HepG2 (cell line): Measurements from ENCODE around the gene KRTAP5-6. TPM values are rescaled to one million over a fixed set of nuclear protein-coding genes. Genes with fewer than 3 reads are reported as not detected.

Experiments
- ARID5B ChIP-seq: IDR thresholded peaks from 2 replicates; pipeline ENCODE4 v1.4.0; 2020; ENCODE audit warnings: mild to moderate bottlenecking, missing genetic modification reagents
- ATF7-NPFF ChIP-seq: sonication (generic); formaldehyde crosslinking; IDR thresholded peaks from 2 replicates; pipeline ENCODE4 v1.8.1; 2023; ENCODE audit warnings: mild to moderate bottlenecking, low read depth, missing genetic modification reagents, moderate library complexity
- EP300 ChIP-seq, 3 experiments: sonication (generic) in 1 of 3; formaldehyde crosslinking in 1 of 3; IDR thresholded peaks; 2 replicates each; pipeline versions ENCODE4 v1.5.1 to v1.6.1; 2011 to 2020; ENCODE audit warnings: low read depth in 2 of 3, low read length in 2 of 3, borderline replicate concordance in 1 of 3, improper control_type of control experiment in 1 of 3, mild to moderate bottlenecking in 1 of 3, missing genetic modification reagents in 1 of 3, moderate library complexity in 1 of 3
- ETV5 ChIP-seq: IDR thresholded peaks from 2 replicates; pipeline ENCODE4 v1.6.1; 2018; ENCODE audit warnings: missing biosample characterization, missing genetic modification reagents, inconsistent platforms, borderline replicate concordance
- HHEX ChIP-seq: IDR thresholded peaks from 2 replicates; pipeline ENCODE4 v1.6.1; 2016; ENCODE audit warnings: control low read depth
- HMG20A ChIP-seq: IDR thresholded peaks from 2 replicates; pipeline ENCODE4 v1.6.1; 2016; ENCODE audit warnings: borderline replicate concordance
- IRF2 ChIP-seq: IDR thresholded peaks from 2 replicates; pipeline ENCODE4 v1.6.1; 2018; ENCODE audit warnings: missing genetic modification reagents, missing compliant biosample characterization
- KLF6 ChIP-seq: IDR thresholded peaks from 2 replicates; pipeline ENCODE4 v1.8.0; 2016; ENCODE audit warnings: missing biosample characterization, missing genetic modification reagents
- MED13 ChIP-seq: sonication (generic); formaldehyde crosslinking; IDR thresholded peaks from 2 replicates; pipeline ENCODE4 v1.5.0; 2020; ENCODE audit warnings: missing genetic modification reagents
- PHB2 ChIP-seq: fragments of 450-650 bp; IDR thresholded peaks from 2 replicates; pipeline ENCODE4 v1.6.1; 2018; ENCODE audit not compliant: partially characterized antibody
- SNAPC2 ChIP-seq: sonication (generic); formaldehyde crosslinking; IDR thresholded peaks from 2 replicates; pipeline ENCODE4 v1.8.1; 2022; ENCODE audit warnings: mild to moderate bottlenecking, missing genetic modification reagents
- ZBTB25 ChIP-seq: IDR thresholded peaks from 2 replicates; pipeline ENCODE4 v1.6.1; 2018; ENCODE audit warnings: missing genetic modification reagents
- ZMYM3 ChIP-seq: sonication (generic); formaldehyde crosslinking; IDR thresholded peaks from 2 replicates; pipeline ENCODE4 v1.5.1; 2020; ENCODE audit warnings: mild to moderate bottlenecking, missing genetic modification reagents
- ZNF563 ChIP-seq: sonication (generic); formaldehyde crosslinking; IDR thresholded peaks from 2 replicates; pipeline ENCODE4 v1.8.0; 2022; ENCODE audit warnings: mild to moderate bottlenecking, moderate library complexity, missing genetic modification reagents
- polyA plus RNA-seq, 8 experiments: library from polyadenylated mRNA; depleted of rRNA in 3 of 8; stranded (reverse) in 7 of 8; unstranded in 1 of 8; fragments of >200 nt; fragmentation: Illumina TruSeq in 4 of 8; extraction: Trizol in 4 of 8; gene quantifications; 2 replicates each; pipeline versions ENCODE4 v1.2.1 to v1.2.3, GENCODE V29; 2011 to 2016; ENCODE audit warnings: low read depth in 4 of 8, missing spikeins in 1 of 8, mixed read lengths in 1 of 8; ENCODE audit not compliant: insufficient read depth in 1 of 8
- total RNA-seq, 5 experiments: library from RNA; depleted of rRNA; stranded (reverse); fragments of >200 nt; fragmentation: Illumina TruSeq; extraction: Trizol; gene quantifications; 2 replicates each; pipeline ENCODE4 v1.2.3, GENCODE V29; 2016; ENCODE audit warnings: low read depth in 1 of 5
- TF ChIP-seq, protein P1 (sequence below): sonication (generic); formaldehyde crosslinking; IDR thresholded peaks from 2 replicates; pipeline ENCODE4 v1.4.0; 2020; ENCODE audit warnings: missing genetic modification reagents, borderline replicate concordance

The KRTAP5-6 gene
- total and polyA plus RNA-seq, 2 of the 13 experiments (the other 11 are each of a cell fraction or from before 2014, with no cell fraction given) = not detected

DNA sequence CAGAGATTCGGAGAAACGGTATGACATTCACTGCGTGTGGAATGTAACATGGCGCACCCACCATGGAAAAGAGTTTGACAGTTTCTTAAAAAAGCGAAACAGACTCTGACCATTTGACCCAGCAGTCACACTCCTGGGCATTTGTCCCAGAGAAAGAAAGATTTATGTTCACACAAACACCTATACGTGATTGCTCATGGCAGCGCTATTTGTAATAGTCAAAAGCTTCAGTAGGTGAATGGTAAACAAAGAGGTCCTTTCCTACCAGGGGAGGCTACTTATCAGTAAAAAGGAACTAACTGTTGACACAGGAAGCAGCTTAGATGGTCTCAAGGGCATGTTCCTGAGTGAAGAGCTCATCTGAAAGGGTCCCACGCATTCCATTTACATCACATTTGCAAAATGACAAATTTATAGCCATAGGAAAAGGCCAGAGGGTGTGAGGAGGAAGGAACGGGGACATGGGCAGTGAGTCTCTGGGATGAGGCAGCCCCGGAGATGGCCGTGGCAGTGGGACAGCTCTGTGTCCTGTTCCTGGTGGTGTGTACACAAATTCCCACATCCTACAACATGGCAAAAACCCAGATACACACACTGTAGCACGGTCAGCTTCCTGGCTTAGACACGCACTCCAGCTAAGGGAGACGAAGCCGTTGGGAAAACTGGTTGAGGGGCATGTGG, 14.6 kb upstream of the KRTAP5-6 start (continued):
- peak in 1 of 2 experiments; percentile 98; a peak in 2 of 4 replicates for TF ChIP-seq EP300 (IDR thresholded peaks at IDR 0.05; ENCODE audit: low read depth in 2 of 2, low read length in 2 of 2)
- peak; percentile 99 for TF ChIP-seq EP300 (CRISPR knock-in tag; IDR thresholded peaks at IDR 0.05; ENCODE audit: borderline replicate concordance)
- TF ChIP-seq ZMYM3 = no peak
- peak; percentile 71; the same call in 1 of the 2 replicates for TF ChIP-seq HMG20A
- TF ChIP-seq ATF7-NPFF = no peak
- 0 out of 2 replicates have a peak, but pooled peaks have one; percentile 28 for TF ChIP-seq KLF6 (CRISPR knock-in tag)
- TF ChIP-seq HHEX (CRISPR knock-in tag) = peak; percentile 33; the same call in 1 of the 2 replicates
- TF ChIP-seq ZNF563 (CRISPR knock-in tag) = no peak
- TF ChIP-seq, protein P1, sequence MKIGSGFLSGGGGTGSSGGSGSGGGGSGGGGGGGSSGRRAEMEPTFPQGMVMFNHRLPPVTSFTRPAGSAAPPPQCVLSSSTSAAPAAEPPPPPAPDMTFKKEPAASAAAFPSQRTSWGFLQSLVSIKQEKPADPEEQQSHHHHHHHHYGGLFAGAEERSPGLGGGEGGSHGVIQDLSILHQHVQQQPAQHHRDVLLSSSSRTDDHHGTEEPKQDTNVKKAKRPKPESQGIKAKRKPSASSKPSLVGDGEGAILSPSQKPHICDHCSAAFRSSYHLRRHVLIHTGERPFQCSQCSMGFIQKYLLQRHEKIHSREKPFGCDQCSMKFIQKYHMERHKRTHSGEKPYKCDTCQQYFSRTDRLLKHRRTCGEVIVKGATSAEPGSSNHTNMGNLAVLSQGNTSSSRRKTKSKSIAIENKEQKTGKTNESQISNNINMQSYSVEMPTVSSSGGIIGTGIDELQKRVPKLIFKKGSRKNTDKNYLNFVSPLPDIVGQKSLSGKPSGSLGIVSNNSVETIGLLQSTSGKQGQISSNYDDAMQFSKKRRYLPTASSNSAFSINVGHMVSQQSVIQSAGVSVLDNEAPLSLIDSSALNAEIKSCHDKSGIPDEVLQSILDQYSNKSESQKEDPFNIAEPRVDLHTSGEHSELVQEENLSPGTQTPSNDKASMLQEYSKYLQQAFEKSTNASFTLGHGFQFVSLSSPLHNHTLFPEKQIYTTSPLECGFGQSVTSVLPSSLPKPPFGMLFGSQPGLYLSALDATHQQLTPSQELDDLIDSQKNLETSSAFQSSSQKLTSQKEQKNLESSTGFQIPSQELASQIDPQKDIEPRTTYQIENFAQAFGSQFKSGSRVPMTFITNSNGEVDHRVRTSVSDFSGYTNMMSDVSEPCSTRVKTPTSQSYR (CRISPR knock-in tag) = peak; percentile 42; the same call in 1 of the 2 replicates
- no peak for TF ChIP-seq SNAPC2 (CRISPR knock-in tag)
- TF ChIP-seq ZBTB25 (CRISPR knock-in tag) = peak; percentile 19; the same call in 1 of the 2 replicates
- peak; percentile 89 for TF ChIP-seq ARID5B
- TF ChIP-seq ETV5 (CRISPR knock-in tag) = peak; percentile 99
- no peak for TF ChIP-seq PHB2
- peak; percentile 92 for TF ChIP-seq MED13 (CRISPR knock-in tag)
- TF ChIP-seq IRF2 (CRISPR knock-in tag) = peak; percentile 81
